Measurements from ENCODE around the gene LCE3B. TPM values are rescaled to one million over a fixed set of nuclear protein-coding genes. Genes with fewer than 3 reads are reported as not detected.

Gene LCE3B, protein sequence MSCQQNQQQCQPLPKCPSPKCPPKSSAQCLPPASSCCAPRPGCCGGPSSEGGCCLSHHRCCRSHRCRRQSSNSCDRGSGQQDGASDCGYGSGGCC
- not detected in 2 replicates for total RNA-seq

DNA sequence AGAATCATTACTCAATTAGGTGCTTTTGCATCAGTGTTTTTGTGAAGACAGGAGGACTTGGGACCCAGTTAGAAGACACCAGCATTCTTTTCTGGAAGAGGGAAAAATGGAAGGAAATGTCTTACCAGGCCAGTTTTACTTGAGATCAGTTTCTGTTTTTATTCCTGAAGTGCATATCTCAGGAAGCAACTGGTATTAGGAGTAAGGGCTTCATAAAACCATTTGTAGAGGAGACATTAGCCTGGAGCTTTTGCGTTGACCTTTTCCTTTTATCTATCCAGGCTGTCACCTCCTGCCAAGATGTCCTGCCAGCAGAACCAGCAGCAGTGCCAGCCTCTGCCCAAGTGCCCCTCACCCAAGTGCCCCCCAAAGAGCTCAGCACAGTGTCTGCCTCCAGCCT lies at the start of gene LCE3B:
Gene LCE3B (plus strand): TSS at position 301 of the 400 bp plus-strand sequence. CDS start 0 bp downstream, at position 301.

DNA sequence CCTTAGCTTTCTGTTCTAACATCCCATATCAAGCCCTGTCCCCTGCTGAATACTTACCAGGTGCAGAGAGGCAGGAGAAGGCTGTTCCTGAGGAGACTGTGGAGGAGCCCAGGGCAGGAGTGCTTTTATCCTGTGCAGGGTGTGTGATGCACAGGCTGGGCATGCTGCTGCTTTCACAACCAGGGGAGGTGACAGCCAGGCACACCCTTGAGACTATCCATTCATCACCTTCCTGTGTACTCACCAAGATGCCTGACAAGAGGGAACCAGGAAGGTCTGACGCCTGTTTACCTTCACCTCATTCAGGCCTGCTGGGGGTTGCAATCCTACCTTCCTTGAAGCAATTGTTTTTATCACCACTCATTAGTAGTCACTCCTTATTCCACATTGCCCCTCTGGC lies 46.9 kb upstream of the LCE3B start, which contains the start of gene LCE3E:
Gene LCE3E (minus strand): TSS at position 100 of the 400 bp plus-strand sequence. CDS start 572 bp downstream, outside the sequence.

GRCh38 chr1:152580433-152580832 lies 33.2 kb upstream of the LCE3B start, which contains the start of gene LCE3D:
LCE3D (minus strand) TSS chr1:152580516; CDS start chr1:152579936, 580 bp downstream.

DNA sequence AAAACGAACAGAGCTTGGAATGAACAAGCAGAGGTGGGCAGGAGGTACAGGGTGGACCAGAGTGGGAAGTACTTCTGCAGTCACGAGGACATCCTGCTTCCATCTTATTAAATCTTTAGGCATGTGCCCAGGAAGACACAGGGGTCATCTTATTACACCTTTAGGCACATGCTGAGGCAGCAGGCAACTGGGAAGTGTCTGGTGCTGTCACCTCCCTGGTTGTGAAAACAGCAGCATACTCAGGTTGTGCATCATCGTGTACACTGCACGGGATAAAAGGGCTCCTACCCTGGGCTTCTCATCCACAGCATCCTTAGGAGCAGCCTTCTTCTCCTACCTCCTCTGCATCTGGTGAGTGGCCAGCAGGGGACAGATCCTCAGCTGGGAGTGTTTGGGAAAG lies 13.7 kb upstream of the LCE3B start, which contains the start of gene LCE3C:
Gene LCE3C (plus strand): TSS at position 301 of the 400 bp plus-strand sequence. CDS start 498 bp downstream, outside the sequence.

DNA sequence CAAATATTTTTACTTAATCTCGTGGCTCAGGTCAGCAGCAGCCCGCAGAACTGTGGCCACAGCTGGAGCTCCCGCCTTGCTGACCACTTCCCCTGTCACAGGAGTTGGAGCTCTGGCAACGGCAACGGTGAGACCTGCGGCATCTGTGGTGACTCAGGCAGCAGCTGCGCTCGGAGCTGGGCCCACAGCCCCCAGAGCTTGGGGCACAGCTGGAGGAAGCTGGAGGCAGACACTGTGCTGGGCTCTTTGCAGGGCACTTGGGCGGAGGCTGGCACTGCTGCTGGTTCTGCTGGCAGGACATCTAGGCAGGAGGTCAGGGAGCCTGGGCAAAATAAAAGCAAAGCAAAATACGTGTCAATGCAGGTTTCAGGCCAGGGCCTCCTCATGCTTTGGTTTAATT lies 9.2 kb downstream of the LCE3B start, which contains the start of gene LCE3A:
Gene LCE3A (minus strand): TSS at position 301 of the 400 bp plus-strand sequence. CDS start 0 bp downstream, at position 301.

DNA sequence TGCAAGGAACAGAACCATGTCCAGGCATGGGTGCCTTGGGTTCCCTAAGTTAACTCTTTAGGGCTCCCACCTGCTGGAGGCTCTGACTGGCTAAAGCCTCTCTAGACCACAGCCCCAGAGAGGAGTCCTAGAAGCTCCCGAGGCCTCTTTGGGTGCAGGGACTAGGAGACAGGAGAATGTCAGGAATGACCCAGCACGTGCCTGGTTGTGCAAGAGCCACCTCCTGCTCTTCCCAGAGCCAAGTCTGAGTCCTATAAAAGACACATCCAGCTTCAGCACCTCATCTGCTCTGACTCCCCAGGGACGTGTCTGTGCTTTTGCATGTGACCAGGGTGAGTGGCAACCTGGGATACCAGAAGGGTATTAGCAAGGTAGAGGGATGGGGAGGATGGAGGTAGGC lies 49.5 kb downstream of the LCE3B start, which contains the start of gene LCE2D:
Gene LCE2D (plus strand): TSS at position 283 of the 400 bp plus-strand sequence. CDS start 726 bp downstream, outside the sequence.

Other genes starting within 250 kb of the LCE3B start
- not detected in 2 replicates for gene CRNN, start 199.5 kb upstream of the LCE3B start, total RNA-seq
- not detected in 2 replicates for gene LCE5A, start 103.0 kb upstream of the LCE3B start, total RNA-seq
- gene CRCT1, start 99.3 kb upstream of the LCE3B start, total RNA-seq: 0.23 and 5.9 TPM in 2 replicates
- gene LCE3E, start 47.0 kb upstream of the LCE3B start, total RNA-seq: 0.68 and 1.6 TPM in 2 replicates
- 6.0 TPM in 1 of 2 replicates, not detected in the other for gene LCE3D, start 33.3 kb upstream of the LCE3B start, total RNA-seq
- gene LCE3C, start 13.6 kb upstream of the LCE3B start, total RNA-seq: not detected in 2 replicates
- not detected in 2 replicates for gene LCE3A, start 9.3 kb downstream of the LCE3B start, total RNA-seq
- not detected in 2 replicates for gene LCE2D, start 49.6 kb downstream of the LCE3B start, total RNA-seq
- not detected in 2 replicates for gene LCE2C, start 61.5 kb downstream of the LCE3B start, total RNA-seq
- gene LCE2B, start 72.3 kb downstream of the LCE3B start, total RNA-seq: not detected in 2 replicates
- not detected in 2 replicates for gene LCE2A, start 84.5 kb downstream of the LCE3B start, total RNA-seq
- gene LCE4A, start 94.3 kb downstream of the LCE3B start, total RNA-seq: not detected in 2 replicates
- 0.04 TPM in 1 of 2 replicates, not detected in the other for gene KPRP, start 144.2 kb downstream of the LCE3B start, total RNA-seq
- gene LCE1F, start 161.3 kb downstream of the LCE3B start, total RNA-seq: not detected in 2 replicates
- 0.91 TPM in 1 of 2 replicates, not detected in the other for gene LCE1E, start 172.4 kb downstream of the LCE3B start, total RNA-seq
- not detected in 2 replicates for gene LCE1D, start 182.9 kb downstream of the LCE3B start, total RNA-seq
- 1.1 and 9.9 TPM in 2 replicates for gene LCE1C, start 192.8 kb downstream of the LCE3B start, total RNA-seq
- gene LCE1B, start 198.2 kb downstream of the LCE3B start, total RNA-seq: 0.11 TPM in 1 of 2 replicates, not detected in the other
- 2.9 TPM in 1 of 2 replicates, not detected in the other for gene LCE1A, start 213.7 kb downstream of the LCE3B start, total RNA-seq
- not detected in 2 replicates for gene LCE6A, start 229.0 kb downstream of the LCE3B start, total RNA-seq
- not detected in 2 replicates for gene LCE7A, start 246.2 kb downstream of the LCE3B start, total RNA-seq

Measured in hair follicular keratinocyte (primary cell).